ENCODE results near the gene WASL. TPM values are rescaled to one million over a fixed set of nuclear protein-coding genes. Genes with fewer than 3 reads are reported as not detected.

The WASL gene
- polyA plus RNA-seq, 2 of the 4 experiments (the other 2 are of a cell fraction): 18.5 to 21.0 TPM

DNA sequence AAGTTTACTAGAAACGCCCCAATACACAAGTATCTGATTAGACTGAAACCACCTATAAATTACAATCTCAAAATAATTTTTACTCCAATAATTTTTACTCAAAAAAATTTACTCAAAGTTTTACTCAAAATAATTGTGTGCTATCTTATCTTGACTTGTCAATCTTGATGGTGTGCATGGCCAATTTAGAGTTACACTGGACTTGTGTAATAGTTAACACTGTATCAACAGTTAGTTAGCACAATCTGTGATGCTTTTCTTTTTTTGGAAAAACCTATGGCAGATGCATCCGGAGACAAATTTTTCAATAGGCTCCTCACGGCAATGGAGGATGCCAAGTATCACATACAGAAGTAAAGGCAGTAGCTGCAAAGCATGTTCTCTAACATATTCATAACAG lies 68.2 kb downstream of the WASL start (continued):
- TF ChIP-seq, protein P1, sequence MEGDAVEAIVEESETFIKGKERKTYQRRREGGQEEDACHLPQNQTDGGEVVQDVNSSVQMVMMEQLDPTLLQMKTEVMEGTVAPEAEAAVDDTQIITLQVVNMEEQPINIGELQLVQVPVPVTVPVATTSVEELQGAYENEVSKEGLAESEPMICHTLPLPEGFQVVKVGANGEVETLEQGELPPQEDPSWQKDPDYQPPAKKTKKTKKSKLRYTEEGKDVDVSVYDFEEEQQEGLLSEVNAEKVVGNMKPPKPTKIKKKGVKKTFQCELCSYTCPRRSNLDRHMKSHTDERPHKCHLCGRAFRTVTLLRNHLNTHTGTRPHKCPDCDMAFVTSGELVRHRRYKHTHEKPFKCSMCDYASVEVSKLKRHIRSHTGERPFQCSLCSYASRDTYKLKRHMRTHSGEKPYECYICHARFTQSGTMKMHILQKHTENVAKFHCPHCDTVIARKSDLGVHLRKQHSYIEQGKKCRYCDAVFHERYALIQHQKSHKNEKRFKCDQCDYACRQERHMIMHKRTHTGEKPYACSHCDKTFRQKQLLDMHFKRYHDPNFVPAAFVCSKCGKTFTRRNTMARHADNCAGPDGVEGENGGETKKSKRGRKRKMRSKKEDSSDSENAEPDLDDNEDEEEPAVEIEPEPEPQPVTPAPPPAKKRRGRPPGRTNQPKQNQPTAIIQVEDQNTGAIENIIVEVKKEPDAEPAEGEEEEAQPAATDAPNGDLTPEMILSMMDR (IDR thresholded peaks at IDR 0.05): no peak
- TF ChIP-seq, protein P2, sequence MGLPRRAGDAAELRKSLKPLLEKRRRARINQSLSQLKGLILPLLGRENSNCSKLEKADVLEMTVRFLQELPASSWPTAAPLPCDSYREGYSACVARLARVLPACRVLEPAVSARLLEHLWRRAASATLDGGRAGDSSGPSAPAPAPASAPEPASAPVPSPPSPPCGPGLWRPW (IDR thresholded peaks at IDR 0.05): no peak

DNA sequence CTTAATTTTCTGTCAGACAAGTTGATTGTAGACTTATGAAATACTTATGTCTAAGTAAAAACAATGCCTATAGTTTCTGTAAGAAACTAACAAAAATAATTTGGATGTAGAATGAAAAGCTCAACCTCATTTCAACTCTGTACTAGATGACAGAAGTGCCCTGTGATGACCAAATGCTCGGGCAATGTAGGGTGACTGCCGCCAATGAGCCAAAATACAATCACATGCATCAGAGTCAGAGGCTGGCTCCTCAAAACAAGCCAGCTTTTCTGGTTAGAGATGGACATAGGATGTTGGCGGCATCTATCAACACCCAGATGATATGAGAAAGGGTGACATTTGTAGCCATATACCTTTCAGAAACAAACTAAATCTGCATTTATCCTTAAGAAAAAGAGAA lies 69.2 kb downstream of the WASL start:
- ATAC-seq (no peak), DNase-seq (ENCODE audit: low read depth in 1 of 2, low spot score in 1 of 2) (no peak), FAIRE-seq (no peak)
- Histone ChIP-seq H3K4me1 (peaks cover 9% of the 10 kb centered on the region; the same call in 2 of the 3 replicates), H3K9me3 (no peaks in the 10 kb centered on the region), H3K27ac (no peak overlapping the region), H3K4me2 (no peak overlapping the region), H3K4me3 (no peak overlapping the region)
- POLR2A ChIA-PET: no interaction called here
- TF ChIP-seq, protein P3, sequence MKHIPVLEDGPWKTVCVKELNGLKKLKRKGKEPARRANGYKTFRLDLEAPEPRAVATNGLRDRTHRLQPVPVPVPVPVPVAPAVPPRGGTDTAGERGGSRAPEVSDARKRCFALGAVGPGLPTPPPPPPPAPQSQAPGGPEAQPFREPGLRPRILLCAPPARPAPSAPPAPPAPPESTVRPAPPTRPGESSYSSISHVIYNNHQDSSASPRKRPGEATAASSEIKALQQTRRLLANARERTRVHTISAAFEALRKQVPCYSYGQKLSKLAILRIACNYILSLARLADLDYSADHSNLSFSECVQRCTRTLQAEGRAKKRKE (CRISPR knock-in tag; IDR thresholded peaks at IDR 0.05; ENCODE audit: low read depth): no peak
- no peak for TF ChIP-seq NFE2L2 (conservative IDR thresholded peaks at IDR 0.05; ENCODE audit: low read length)
- no peak for TF ChIP-seq JUNB (IDR thresholded peaks at IDR 0.05)
- TF ChIP-seq ZNF302 (CRISPR knock-in tag; IDR thresholded peaks at IDR 0.05): no peak
- TF ChIP-seq, protein P4, sequence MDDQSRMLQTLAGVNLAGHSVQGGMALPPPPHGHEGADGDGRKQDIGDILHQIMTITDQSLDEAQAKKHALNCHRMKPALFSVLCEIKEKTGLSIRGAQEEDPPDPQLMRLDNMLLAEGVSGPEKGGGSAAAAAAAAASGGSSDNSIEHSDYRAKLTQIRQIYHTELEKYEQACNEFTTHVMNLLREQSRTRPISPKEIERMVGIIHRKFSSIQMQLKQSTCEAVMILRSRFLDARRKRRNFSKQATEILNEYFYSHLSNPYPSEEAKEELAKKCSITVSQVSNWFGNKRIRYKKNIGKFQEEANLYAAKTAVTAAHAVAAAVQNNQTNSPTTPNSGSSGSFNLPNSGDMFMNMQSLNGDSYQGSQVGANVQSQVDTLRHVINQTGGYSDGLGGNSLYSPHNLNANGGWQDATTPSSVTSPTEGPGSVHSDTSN (IDR thresholded peaks at IDR 0.05): no peak
- no peak for TF ChIP-seq FOXS1 (CRISPR knock-in tag; IDR thresholded peaks at IDR 0.05)
- no peak for TF ChIP-seq FOSB (CRISPR knock-in tag; IDR thresholded peaks at IDR 0.05)
- WGBS (ENCODE audit: missing lambda C conversion rate): 97% methylated on average over 3 of the region's 3 CpGs
- CTCF ChIA-PET: interaction anchor here (1.0 to 1.5 kb wide), 4 partner anchors 101 to 192 kb away, joined by 3 to 5 read pairs (median 4); no protein-coding TSS in a partner anchor

DNA sequence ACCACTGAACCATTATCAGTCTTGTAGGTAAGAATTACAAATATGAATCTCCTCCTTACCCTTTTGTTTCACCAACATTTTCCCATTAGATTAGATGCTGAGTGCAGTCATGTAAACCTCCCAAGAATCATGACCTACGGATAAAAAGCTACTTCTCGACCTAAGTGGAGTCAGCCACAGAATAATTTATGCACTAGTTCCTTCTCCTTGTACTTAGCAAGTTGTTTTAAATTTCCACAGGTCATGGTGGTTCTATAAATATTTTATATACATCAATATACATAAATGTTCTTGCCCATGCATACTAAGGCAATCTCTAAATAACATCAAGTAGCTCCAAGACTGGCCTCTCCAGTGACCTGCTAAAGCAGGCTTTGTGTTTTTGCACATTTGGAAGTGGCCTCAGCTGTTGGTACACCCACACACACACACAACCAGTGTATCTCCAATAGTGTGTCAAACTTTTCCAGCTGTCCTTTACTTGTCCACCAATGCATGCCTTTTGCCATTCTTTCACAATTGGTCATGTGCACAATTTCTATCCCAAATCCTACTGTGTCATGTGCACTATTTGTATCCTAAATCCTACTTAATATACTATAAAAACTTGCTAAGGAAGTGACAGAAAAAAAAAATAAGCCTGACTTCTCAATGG lies 71.6 kb downstream of the WASL start:
- no peak overlapping the region for H3K4me3 ChIP-seq
- ATAC-seq (no peak), FAIRE-seq (no peak), DNase-seq (ENCODE audit: low read depth in 1 of 2, low spot score in 1 of 2) (no peak)
- 91% methylated on average over 2 of the region's 2 CpGs for WGBS (ENCODE audit: missing lambda C conversion rate)
- POLR2A ChIA-PET: no interaction called here
- TF ChIP-seq RFX5 (IDR thresholded peaks at IDR 0.05) (no peak), POLR2A (IDR thresholded peaks at IDR 0.05; ENCODE audit: low read length) (no peak), FOXS1 (CRISPR knock-in tag; IDR thresholded peaks at IDR 0.05) (no peak), RARB (CRISPR knock-in tag; IDR thresholded peaks at IDR 0.05) (no peak), JUNB (IDR thresholded peaks at IDR 0.05) (no peak), CBX2 (IDR thresholded peaks at IDR 0.05; ENCODE audit: borderline replicate concordance, low read depth) (no peak), HOXB5 (CRISPR knock-in tag; IDR thresholded peaks at IDR 0.05) (no peak), CBX8 (IDR thresholded peaks at IDR 0.05) (no peak)
- TF ChIP-seq, protein P5, sequence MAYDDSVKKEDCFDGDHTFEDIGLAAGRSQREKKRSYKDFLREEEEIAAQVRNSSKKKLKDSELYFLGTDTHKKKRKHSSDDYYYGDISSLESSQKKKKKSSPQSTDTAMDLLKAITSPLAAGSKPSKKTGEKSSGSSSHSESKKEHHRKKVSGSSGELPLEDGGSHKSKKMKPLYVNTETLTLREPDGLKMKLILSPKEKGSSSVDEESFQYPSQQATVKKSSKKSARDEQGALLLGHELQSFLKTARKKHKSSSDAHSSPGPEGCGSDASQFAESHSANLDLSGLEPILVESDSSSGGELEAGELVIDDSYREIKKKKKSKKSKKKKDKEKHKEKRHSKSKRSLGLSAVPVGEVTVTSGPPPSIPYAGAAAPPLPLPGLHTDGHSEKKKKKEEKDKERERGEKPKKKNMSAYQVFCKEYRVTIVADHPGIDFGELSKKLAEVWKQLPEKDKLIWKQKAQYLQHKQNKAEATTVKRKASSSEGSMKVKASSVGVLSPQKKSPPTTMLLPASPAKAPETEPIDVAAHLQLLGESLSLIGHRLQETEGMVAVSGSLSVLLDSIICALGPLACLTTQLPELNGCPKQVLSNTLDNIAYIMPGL (CRISPR knock-in tag; IDR thresholded peaks at IDR 0.05; ENCODE audit: borderline replicate concordance): no peak
- TF ChIP-seq, protein P1 (IDR thresholded peaks at IDR 0.05): no peak
- TF ChIP-seq, protein P4 (IDR thresholded peaks at IDR 0.05): no peak
- H3K4me2 ChIP-seq: no peak overlapping the region
- H3K27ac ChIP-seq: no peak overlapping the region
- H3K4me1 ChIP-seq: peaks cover 9% of the 10 kb centered on the region; the same call in 2 of the 3 replicates
- CTCF ChIA-PET: interaction anchor here (1.3 to 1.5 kb wide), 2 partner anchors 120 to 195 kb away, joined by 3 to 6 read pairs; no protein-coding TSS in a partner anchor
- no peaks in the 10 kb centered on the region for H3K9me3 ChIP-seq

Data from A549 (cell line).